Measurements from ENCODE around the gene MIDN. TPM values are rescaled to one million over a fixed set of nuclear protein-coding genes. Genes with fewer than 3 reads are reported as not detected.

Gene MIDN
- total RNA-seq, 2 experiments from 2014 or later = 75.2 to 80.7 TPM

GRCh38 chr19:1278713-1279660 is 30.6 kb downstream of the MIDN start:
- Mint-ChIP-seq H3K9me3 (no peaks in the 10 kb centered on the region), H3K36me3 (peaks cover 8% of the 10 kb centered on the region), H3K4me1 (peaks cover 16% of the 10 kb centered on the region), H3K27ac (no peak overlapping the region), H3K27me3 (peaks cover 4% of the 10 kb centered on the region), H3K4me3 (no peak overlapping the region)
- DNase-seq (no peak), ATAC-seq (ENCODE audit: low read depth) (no peak)
- POLR2A ChIA-PET = interaction anchor here (0.8 to 1.9 kb wide), 3 partner anchors 10 to 104 kb away, joined by 3 to 8 read pairs (median 3); partner anchors contain the start of gene CIRBP

- Mint-ChIP-seq H3K4me3 (no peak overlapping the region), H3K4me1 (peaks cover 14% of the 10 kb centered on the region), H3K27me3 (peaks cover 13% of the 10 kb centered on the region), H3K27ac (peak overlapping the region; percentile 65), H3K9me3 (no peaks in the 10 kb centered on the region), H3K36me3 (peaks cover 8% of the 10 kb centered on the region)
- POLR2A ChIA-PET = interaction anchor here (0.8 to 1.9 kb wide), 4 partner anchors 11 to 103 kb away, joined by 3 to 8 read pairs (median 3); partner anchors contain the start of gene CIRBP
- DNase-seq = peak; percentile 90
- no peak for ATAC-seq (ENCODE audit: low read depth)
Observed at GRCh38 chr19:1279782-1280341, 31.5 kb downstream of the MIDN start.

- Mint-ChIP-seq H3K9me3 (no peaks in the 10 kb centered on the region), H3K4me3 (no peak overlapping the region), H3K36me3 (peaks cover 8% of the 10 kb centered on the region), H3K27me3 (peaks cover 18% of the 10 kb centered on the region), H3K27ac (no peak overlapping the region), H3K4me1 (peaks cover 14% of the 10 kb centered on the region)
- DNase-seq (no peak), ATAC-seq (ENCODE audit: low read depth) (no peak)
- POLR2A ChIA-PET = interaction anchor here (1.1 kb wide), 1 partner anchor 15 kb away, joined by 3 read pairs; no protein-coding TSS in a partner anchor
Observed at GRCh38 chr19:1280636-1281568, 32.5 kb downstream of the MIDN start.

- Mint-ChIP-seq H3K27me3 (peaks cover 22% of the 10 kb centered on the region), H3K4me3 (no peak overlapping the region), H3K4me1 (peaks cover 11% of the 10 kb centered on the region), H3K36me3 (peaks cover 7% of the 10 kb centered on the region), H3K9me3 (no peaks in the 10 kb centered on the region), H3K27ac (no peak overlapping the region)
- ATAC-seq (ENCODE audit: low read depth) (no peak), DNase-seq (no peak)
- POLR2A ChIA-PET = no interaction called here
Observed at GRCh38 chr19:1281569-1282287, 33.3 kb downstream of the MIDN start.

GRCh38 chr19:1282588-1283206 is 34.3 kb downstream of the MIDN start:
- Mint-ChIP-seq H3K27me3 (peaks cover 23% of the 10 kb centered on the region), H3K27ac (no peak overlapping the region), H3K4me1 (peaks cover 8% of the 10 kb centered on the region), H3K9me3 (no peaks in the 10 kb centered on the region), H3K36me3 (peaks cover 6% of the 10 kb centered on the region), H3K4me3 (no peak overlapping the region)
- no peak for ATAC-seq (ENCODE audit: low read depth)
- peak; percentile 38 for DNase-seq
- POLR2A ChIA-PET = interaction anchor here (2.4 kb wide), 1 partner anchor 14 kb away, joined by 9 read pairs; the partner anchor contains the start of gene CIRBP

- POLR2A ChIA-PET = interaction anchor here (0.6 to 2.4 kb wide), 2 partner anchors 14 to 564 kb away, joined by 3 to 9 read pairs; partner anchors contain the start of gene CIRBP
- no peak overlapping the region for H3K27ac Mint-ChIP-seq
- peaks cover 23% of the 10 kb centered on the region for H3K27me3 Mint-ChIP-seq
- no peak overlapping the region for H3K4me3 Mint-ChIP-seq
- DNase-seq (peak; percentile 32), ATAC-seq (ENCODE audit: low read depth) (no peak)
- H3K36me3 Mint-ChIP-seq = peaks cover 2% of the 10 kb centered on the region
- no peaks in the 10 kb centered on the region for H3K9me3 Mint-ChIP-seq
- H3K4me1 Mint-ChIP-seq = peaks cover 8% of the 10 kb centered on the region
Observed at GRCh38 chr19:1283207-1283916, 35.0 kb downstream of the MIDN start.

GRCh38 chr19:1283917-1284292 is 35.5 kb downstream of the MIDN start:
- DNase-seq (no peak), ATAC-seq (ENCODE audit: low read depth) (no peak)
- peaks cover 8% of the 10 kb centered on the region for H3K4me1 Mint-ChIP-seq
- H3K27ac Mint-ChIP-seq = no peak overlapping the region
- peaks cover 23% of the 10 kb centered on the region for H3K27me3 Mint-ChIP-seq
- H3K4me3 Mint-ChIP-seq = no peak overlapping the region
- POLR2A ChIA-PET = interaction anchor here (0.6 to 2.4 kb wide), 2 partner anchors 15 to 565 kb away, joined by 3 to 9 read pairs; partner anchors contain the start of gene CIRBP
- no peaks in the 10 kb centered on the region for H3K9me3 Mint-ChIP-seq
- peaks cover 2% of the 10 kb centered on the region for H3K36me3 Mint-ChIP-seq

- Mint-ChIP-seq H3K4me1 (peaks cover 8% of the 10 kb centered on the region), H3K27ac (peak overlapping the region; percentile 21), H3K9me3 (no peaks in the 10 kb centered on the region), H3K27me3 (peaks cover 23% of the 10 kb centered on the region), H3K4me3 (no peak overlapping the region), H3K36me3 (peaks cover 2% of the 10 kb centered on the region)
- ATAC-seq (ENCODE audit: low read depth) = no peak
- DNase-seq = peak; percentile 34
- POLR2A ChIA-PET = interaction anchor here (0.6 to 2.4 kb wide), 2 partner anchors 15 to 25 kb away, joined by 7 to 9 read pairs; partner anchors contain the start of gene CIRBP
Observed at GRCh38 chr19:1284293-1284978, 36.1 kb downstream of the MIDN start.

GRCh38 chr19:1284979-1285736 is 36.8 kb downstream of the MIDN start:
- POLR2A ChIA-PET = interaction anchor here (2.4 kb wide), 1 partner anchor 16 kb away, joined by 9 read pairs; the partner anchor contains the start of gene CIRBP
- peak overlapping the region; percentile 21 for H3K27ac Mint-ChIP-seq

GRCh38 chr19:1285737-1286360 is 37.5 kb downstream of the MIDN start, which contains the start of gene EFNA2:
TSS of gene EFNA2 (plus strand) at chr19:1285873. CDS start at chr19:1286169, 296 bp downstream.
- Mint-ChIP-seq H3K4me1 (no peaks in the 10 kb centered on the region), H3K36me3 (no peaks in the 10 kb centered on the region), H3K27me3 (peaks cover 23% of the 10 kb centered on the region), H3K9me3 (no peaks in the 10 kb centered on the region), H3K27ac (peak within 1 kb of the TSS; percentile 21), H3K4me3 (peak within 1 kb of the TSS; percentile 47)
- ATAC-seq (ENCODE audit: low read depth) (no peak), DNase-seq (peak; percentile 35)
- POLR2A ChIA-PET = no interaction called here

More at GRCh38 chr19:1284979-1285736, 36.8 kb downstream of the MIDN start:
- peak; percentile 31 for DNase-seq
- peak overlapping the region; percentile 8 for H3K4me3 Mint-ChIP-seq
- H3K9me3 Mint-ChIP-seq = no peaks in the 10 kb centered on the region
- no peak for ATAC-seq (ENCODE audit: low read depth)
- H3K36me3 Mint-ChIP-seq = peaks cover 2% of the 10 kb centered on the region
- peaks cover 23% of the 10 kb centered on the region for H3K27me3 Mint-ChIP-seq
- H3K4me1 Mint-ChIP-seq = peaks cover 2% of the 10 kb centered on the region
